HCT116 (cell line): ENCODE results near the gene CAPN3. TPM values are rescaled to one million over a fixed set of nuclear protein-coding genes. Genes with fewer than 3 reads are reported as not detected.

Source experiments
- ATAC-seq: fragments of 200-7000 bp; cut with Tn5 transposase; 2 replicates; pipeline ENCODE4 v1.9.1; 2020; ENCODE audit warnings: mild to moderate bottlenecking, moderate library complexity
- BruUV-seq: library from RNA; stranded (reverse); fragments of 400-500 nt; replicated peaks from 2 replicates; lab custom pipeline; 2021; lab: Mats Ljungman, UMichigan
- CTCF ChIA-PET: fragments of 300-600 bp; sonication (Branson Sonifier 250); formaldehyde crosslinking; loops from one replicate; lab custom pipeline; 2021; ENCODE audit warnings: antibody characterized with exemption; lab: Charles Lee
- POLR2A ChIA-PET: fragments of 300-600, 350-600 bp; sonication (Branson Sonifier 250); formaldehyde crosslinking; loops from one replicate; lab custom pipeline; 2021; ENCODE audit warnings: antibody characterized with exemption; lab: Charles Lee
- RAD21 ChIA-PET, 2 experiments: fragments of 300-600 bp; sonication (Branson Sonifier 250); formaldehyde crosslinking; loops; one replicate each; lab custom pipeline; 2023; ENCODE audit warnings: low total read pairs in 2 of 2; ENCODE audit not compliant: uncharacterized antibody in 2 of 2, unreplicated experiment in 2 of 2, low non-redundant PET in 1 of 2; lab: Charles Lee
- DNase-seq: peaks from one replicate; pipeline ENCODE4 v3.0.0-alpha.2; 2010; ENCODE audit warnings: low read depth, low spot score
- H2AFZ ChIP-seq: fragments of 200-600 bp; shearing (Covaris generic), sonication (generic); 2 replicates; pipeline ENCODE4 v1.6.1; 2017; ENCODE audit warnings: low read depth, mixed run types, mixed read lengths, antibody characterized with exemption, low read length; ENCODE audit not compliant: poor library complexity, severe bottlenecking
- H3K27ac ChIP-seq: 2 replicates; pipeline ENCODE4 v1.5.1; 2012; ENCODE audit warnings: low read depth, low read length
- H3K27me3 ChIP-seq: fragments of 200-600 bp; sonication (generic); 2 replicates; pipeline ENCODE4 v1.6.1; 2016; ENCODE audit warnings: mixed run types, low read length, mixed read lengths; ENCODE audit not compliant: insufficient read depth
- H3K36me3 ChIP-seq, 2 experiments: fragments of 200-500 bp in 1 of 2; fragments of 200-600 bp in 1 of 2; sonication (Bioruptor generic) in 1 of 2; sonication (generic) in 1 of 2; 2 replicates each; pipeline versions ENCODE4 v1.5.1 to v1.6.1; 2014 to 2016; ENCODE audit warnings: low read length in 2 of 2, inconsistent platforms in 1 of 2, mixed read lengths in 1 of 2, mixed run types in 1 of 2; ENCODE audit not compliant: insufficient read depth in 2 of 2, control insufficient read depth in 1 of 2
- H3K4me1 ChIP-seq, 2 experiments: fragments of 200-600 bp in 1 of 2; sonication (generic) in 1 of 2; 2 replicates each; pipeline versions ENCODE4 v1.5.1 to v1.6.1; 2012 to 2017; ENCODE audit warnings: low read length in 2 of 2, inconsistent platforms in 1 of 2, mild to moderate bottlenecking in 1 of 2, mixed read lengths in 1 of 2, mixed run types in 1 of 2, moderate library complexity in 1 of 2; ENCODE audit not compliant: insufficient read depth in 2 of 2, control insufficient read depth in 1 of 2
- H3K4me2 ChIP-seq: fragments of 200-600 bp; sonication (generic); 2 replicates; pipeline ENCODE4 v1.6.1; 2017; ENCODE audit warnings: mixed run types, low read length, mixed read lengths
- H3K4me3 ChIP-seq, 2 experiments: fragments of 200-600 bp in 1 of 2; sonication (generic) in 1 of 2; replicated peaks in 1 of 2; 2 replicates each; pipeline ENCODE4 v1.5.1; 2011 to 2016; ENCODE audit warnings: low read length in 2 of 2, control low read depth in 1 of 2, low read depth in 1 of 2, mild to moderate bottlenecking in 1 of 2, mixed read lengths in 1 of 2, mixed run types in 1 of 2
- H3K79me2 ChIP-seq: fragments of 200-600 bp; sonication (generic); 2 replicates; pipeline ENCODE4 v1.6.1; 2017; ENCODE audit warnings: mild to moderate bottlenecking, mixed run types, low read length, moderate library complexity, mixed read lengths; ENCODE audit not compliant: insufficient read depth
- H3K9ac ChIP-seq: fragments of 200-600 bp; sonication (generic); 2 replicates; pipeline ENCODE4 v1.6.1; 2016; ENCODE audit warnings: low read length, mixed read lengths
- H3K9me2 ChIP-seq: fragments of 200-600 bp; sonication (generic), shearing (Covaris generic); 2 replicates; pipeline ENCODE4 v1.6.1; 2017; ENCODE audit warnings: mixed run types, mild to moderate bottlenecking, moderate library complexity; ENCODE audit not compliant: insufficient read depth
- H3K9me3 ChIP-seq, 2 experiments: fragments of 200-500 bp in 1 of 2; fragments of 200-600 bp in 1 of 2; sonication (Bioruptor generic) in 1 of 2; sonication (generic) in 1 of 2; 2 replicates each; pipeline ENCODE4 v1.6.1; 2014 to 2017; ENCODE audit warnings: low read length in 2 of 2, mixed read lengths in 2 of 2, inconsistent platforms in 1 of 2, low read depth in 1 of 2, mild to moderate bottlenecking in 1 of 2, mixed run types in 1 of 2, moderate library complexity in 1 of 2; ENCODE audit not compliant: control insufficient read depth in 1 of 2, insufficient read depth in 1 of 2
- H4K20me1 ChIP-seq: fragments of 200-600 bp; sonication (generic), shearing (Covaris generic); 2 replicates; pipeline ENCODE4 v1.6.1; 2017; ENCODE audit warnings: mixed run types, mild to moderate bottlenecking, moderate library complexity; ENCODE audit not compliant: insufficient read depth
- ELF1 ChIP-seq: IDR thresholded peaks from 2 replicates; pipeline ENCODE4 v1.6.1; 2012; ENCODE audit warnings: low read depth, borderline replicate concordance
- FOSL1 ChIP-seq: IDR thresholded peaks from 2 replicates; pipeline ENCODE4 v1.6.1; 2012; ENCODE audit warnings: low read depth
- JUND ChIP-seq: IDR thresholded peaks from 2 replicates; pipeline ENCODE4 v1.6.1; 2012
- MAX ChIP-seq: IDR thresholded peaks from 2 replicates; pipeline ENCODE4 v1.6.1; 2012
- POLR2A ChIP-seq: IDR thresholded peaks from 2 replicates; pipeline ENCODE4 v1.7.0; 2011; ENCODE audit warnings: borderline replicate concordance; ENCODE audit not compliant: insufficient read depth, insufficient read length; ENCODE audit errors: extremely low read depth
- RAD21 ChIP-seq: IDR thresholded peaks from 2 replicates; pipeline ENCODE4 v1.6.1; 2012; ENCODE audit warnings: low read depth, mild to moderate bottlenecking
- SIN3A ChIP-seq: IDR thresholded peaks from 2 replicates; pipeline ENCODE4 v1.6.1; 2012; ENCODE audit warnings: low read depth
- SP1 ChIP-seq: IDR thresholded peaks from 2 replicates; pipeline ENCODE4 v1.6.1; 2012; ENCODE audit warnings: low read depth
- YY1 ChIP-seq: IDR thresholded peaks from 2 replicates; pipeline ENCODE4 v1.6.1; 2011; ENCODE audit warnings: low read length, low read depth, moderate library complexity, mild to moderate bottlenecking; ENCODE audit not compliant: insufficient replicate concordance; ENCODE audit errors: extremely low read depth
- ZBTB33 ChIP-seq: IDR thresholded peaks from 2 replicates; pipeline ENCODE4 v1.6.1; 2011; ENCODE audit warnings: mild to moderate bottlenecking, low read length, moderate library complexity; ENCODE audit not compliant: insufficient replicate concordance; ENCODE audit errors: extremely low read depth
- intact Hi-C: fragments of 100-400 bp; cut with micrococcal nuclease; formaldehyde crosslinking; loops from 2 replicates; pipeline ENCODE4 v1.10.0; 2022
- total RNA-seq: library from RNA; stranded (reverse); gene quantifications from one replicate; pipeline ENCODE4 v1.2.1, GENCODE V29; 2021; ENCODE audit not compliant: unreplicated experiment

The CAPN3 gene
- total RNA-seq, 1 experiment from 2014 or later, result 1.8 TPM

- ChIA-PET RAD21 (no interaction called here), CTCF (no interaction called here), POLR2A (no interaction called here)
- H3K9ac ChIP-seq, result no peak overlapping the region
- H3K27ac ChIP-seq, result no peak overlapping the region
- H3K4me3 ChIP-seq, result no peak overlapping the region
- H3K9me2 ChIP-seq, result no peaks in the 10 kb centered on the region
- no peaks in the 10 kb centered on the region for H3K36me3 ChIP-seq
- no peak overlapping the region for H3K4me2 ChIP-seq
- no peaks in the 10 kb centered on the region for H3K79me2 ChIP-seq
- BruUV-seq, result no TSS peak
- no peaks in the 10 kb centered on the region for H3K27me3 ChIP-seq
- no peaks in the 10 kb centered on the region for H4K20me1 ChIP-seq
- no peaks in the 10 kb centered on the region for H3K4me1 ChIP-seq
- H2AFZ ChIP-seq, result no peak overlapping the region
- DNase-seq (no peak), ATAC-seq (no peak)
- intact Hi-C loops, result no loop called here
- H3K9me3 ChIP-seq, result no peaks in the 10 kb centered on the region
- no peak for TF ChIP-seq MAX
- TF ChIP-seq SP1, result no peak
- no peak for TF ChIP-seq ZBTB33
- TF ChIP-seq JUND, result no peak
- no peak for TF ChIP-seq POLR2A
- TF ChIP-seq YY1, result no peak
- TF ChIP-seq FOSL1, result no peak
- no peak for TF ChIP-seq RAD21
- no peak for TF ChIP-seq ELF1
- no peak for TF ChIP-seq SIN3A
Observed at GRCh38 chr15:42359985-42360384, 684 bp downstream of the CAPN3 start.
